A549 (cell line): ENCODE measurements around the gene RYR1. TPM values are rescaled to one million over a fixed set of nuclear protein-coding genes. Genes with fewer than 3 reads are reported as not detected.
A peak's percentile ranks its signal among the peaks of the same experiment; 100 is the strongest.

Source experiments
- ATAC-seq, 2 experiments: fragments of 200-7000 bp in 1 of 2; fragments of >200 bp in 1 of 2; cut with Nextera tagmentation in 1 of 2; cut with Tn5 transposase in 1 of 2; 3 replicates each; pipeline versions ENCODE4 v1.8.0 to v1.9.1; 2018 to 2020; ENCODE audit warnings: mild to moderate bottlenecking in 1 of 2, moderate library complexity in 1 of 2
- CTCF ChIA-PET: fragments of 300-600 bp; sonication (Branson Sonifier 250); formaldehyde crosslinking; extraction: SDS; loops from one replicate; lab custom pipeline; 2021; ENCODE audit warnings: antibody characterized with exemption, inconsistent platforms; lab: Yijun Ruan, JAX
- POLR2A ChIA-PET: fragments of 350-600 bp; formaldehyde crosslinking; extraction: SDS; loops from one replicate; lab custom pipeline; 2021; ENCODE audit warnings: antibody characterized with exemption, inconsistent platforms; lab: Yijun Ruan, JAX
- DNase-seq, 2 experiments: peaks; one replicate each; pipeline versions ENCODE4 v3.0.0 to v3.0.0-alpha.2; 2011 to 2016; ENCODE audit warnings: low read depth in 1 of 2, low spot score in 1 of 2
- FAIRE-seq: peaks from 2 replicates; lab custom pipeline; 2011; peaks lifted over from hg19 to GRCh38; lab: Jason Lieb, UNC
- H3K27ac ChIP-seq, 2 experiments: fragments of >200 bp; sonication (Bioruptor Twin); formaldehyde crosslinking; 3 replicates each; pipeline ENCODE4 v1.5.1; 2016 to 2017
- H3K4me1 ChIP-seq: fragments of >200 bp; sonication (Bioruptor Twin); formaldehyde crosslinking; 3 replicates; pipeline ENCODE4 v1.6.1; 2016
- H3K4me2 ChIP-seq: fragments of >200 bp; sonication (Bioruptor Twin); formaldehyde crosslinking; 3 replicates; pipeline ENCODE4 v1.6.1; 2016
- H3K4me3 ChIP-seq: fragments of >200 bp; sonication (Bioruptor Twin); formaldehyde crosslinking; 3 replicates; pipeline ENCODE4 v1.5.1; 2016
- H3K9me3 ChIP-seq: fragments of >200 bp; sonication (Bioruptor Twin); formaldehyde crosslinking; 3 replicates; pipeline ENCODE4 v1.6.1; 2016
- BHLHE40 ChIP-seq: IDR thresholded peaks from 2 replicates; pipeline ENCODE4 v1.6.1; 2012; ENCODE audit warnings: low read depth, low read length, inconsistent platforms
- CBX2 ChIP-seq: fragments of 200-600 bp; sonication (generic); IDR thresholded peaks from 2 replicates; pipeline ENCODE4 v1.6.1; 2016; ENCODE audit warnings: low read depth, mild to moderate bottlenecking, borderline replicate concordance
- CBX8 ChIP-seq: fragments of 200-600 bp; sonication (generic); IDR thresholded peaks from 2 replicates; pipeline ENCODE4 v1.6.1; 2016
- CHD2 ChIP-seq: fragments of 150-350 bp; IDR thresholded peaks from 2 replicates; pipeline ENCODE4 v1.6.1; 2014; ENCODE audit warnings: low read length; ENCODE audit not compliant: partially characterized antibody
- CHD4 ChIP-seq: fragments of 200-600 bp; sonication (generic); IDR thresholded peaks from 2 replicates; pipeline ENCODE4 v1.6.1; 2016; ENCODE audit warnings: antibody characterized with exemption, mild to moderate bottlenecking, borderline replicate concordance
- EHF ChIP-seq: fragments of 250-450 bp; sonication (Bioruptor Pico); IDR thresholded peaks from 2 replicates; pipeline ENCODE4 v1.5.0; 2020; ENCODE audit warnings: mild to moderate bottlenecking
- ELK1 ChIP-seq: fragments of 150-350 bp; IDR thresholded peaks from 2 replicates; pipeline ENCODE4 v1.6.1; 2014; ENCODE audit warnings: low read depth, mild to moderate bottlenecking, low read length
- FOSL2 ChIP-seq, 2 experiments: fragments of 450-650 bp in 1 of 2; fragments of >200 bp in 1 of 2; sonication (Bioruptor Twin) in 1 of 2; formaldehyde crosslinking; IDR thresholded peaks; 2 replicates each; pipeline versions ENCODE4 v1.5.0 to v1.6.1; 2016 to 2020; ENCODE audit warnings: mild to moderate bottlenecking in 1 of 2, moderate library complexity in 1 of 2
- GATA3 ChIP-seq: IDR thresholded peaks from 2 replicates; pipeline ENCODE4 v1.6.1; 2012; ENCODE audit warnings: borderline replicate concordance
- HOXB13 ChIP-seq: fragments of 250-450 bp; sonication (Bioruptor Pico); IDR thresholded peaks from 2 replicates; pipeline ENCODE4 v1.5.0; 2020; ENCODE audit warnings: low read depth, mild to moderate bottlenecking, moderate library complexity
- JUN ChIP-seq, 2 experiments: fragments of >200 bp; sonication (Bioruptor Twin); formaldehyde crosslinking; IDR thresholded peaks; 2 replicates in 1 of 2; 3 replicates in 1 of 2; pipeline ENCODE4 v1.6.1; 2016 to 2017
- KDM5A ChIP-seq: fragments of 200-600 bp; sonication (generic); IDR thresholded peaks from 2 replicates; pipeline ENCODE4 v1.6.1; 2016; ENCODE audit warnings: antibody characterized with exemption, mild to moderate bottlenecking
- MAX ChIP-seq: IDR thresholded peaks from 2 replicates; pipeline ENCODE4 v1.6.1; 2012
- MYC ChIP-seq: IDR thresholded peaks from 2 replicates; pipeline ENCODE4 v1.6.1; 2012; ENCODE audit warnings: mild to moderate bottlenecking, inconsistent platforms, low read length, improper control_type of control experiment, borderline replicate concordance
- NPAS2 ChIP-seq: fragments of 250-450 bp; sonication (Bioruptor Pico); IDR thresholded peaks from 2 replicates; pipeline ENCODE4 v1.8.0; 2022; ENCODE audit warnings: mild to moderate bottlenecking, moderate library complexity, borderline replicate concordance
- POLR2A ChIP-seq: IDR thresholded peaks from 2 replicates; pipeline ENCODE4 v1.6.1; 2012; ENCODE audit warnings: mild to moderate bottlenecking, low read length
- POLR2AphosphoS2 ChIP-seq: conservative IDR thresholded peaks from 2 replicates; pipeline ENCODE4 v1.6.1; 2012; ENCODE audit warnings: low read length, improper control_type of control experiment, inconsistent platforms
- RAD21 ChIP-seq, 2 experiments: fragments of >200 bp in 1 of 2; sonication (Bioruptor Twin) in 1 of 2; formaldehyde crosslinking in 1 of 2; IDR thresholded peaks in 1 of 2; conservative IDR thresholded peaks in 1 of 2; 2 replicates in 1 of 2; 3 replicates in 1 of 2; pipeline ENCODE4 v1.6.1; 2012 to 2018; ENCODE audit warnings: inconsistent platforms in 1 of 2
- RNF2 ChIP-seq: fragments of 200-600 bp; sonication (generic); IDR thresholded peaks from 2 replicates; pipeline ENCODE4 v1.6.1; 2016; ENCODE audit warnings: low read depth, mild to moderate bottlenecking, antibody characterized with exemption, moderate library complexity, borderline replicate concordance
- ZNF302 ChIP-seq: fragments of 250-450 bp; sonication (Bioruptor Pico); IDR thresholded peaks from 2 replicates; pipeline ENCODE4 v1.9.0; 2021; ENCODE audit warnings: inconsistent platforms, mild to moderate bottlenecking, moderate library complexity
- WGBS: methylation state at CpG from one replicate; pipeline ENCODE4 v1.1.6; 2017; ENCODE audit errors: missing lambda C conversion rate; 5-methylcytosine and 5-hydroxymethylcytosine counted together
- polyA plus RNA-seq, 4 experiments: library from polyadenylated mRNA; depleted of rRNA in 3 of 4; stranded (reverse); fragments of >200 nt; fragmentation: RNase III in 1 of 4; extraction: RNeasy Plus Mini Kit Qiagen cat#74134 plus additional on column Dnase treatment in 1 of 4; gene quantifications; 2 replicates in 3 of 4; 3 replicates in 1 of 4; pipeline ENCODE4 v1.2.3, GENCODE V29; 2011 to 2017
- TF ChIP-seq, protein P1 (sequence below): fragments of 200-600 bp; sonication (generic); IDR thresholded peaks from 2 replicates; pipeline ENCODE4 v1.6.1; 2016; ENCODE audit warnings: antibody characterized with exemption, mild to moderate bottlenecking, moderate library complexity

RYR1 gene
- polyA plus RNA-seq, 2 of the 4 experiments (the other 2 are of a cell fraction): 1.4 to 3.1 TPM

DNA sequence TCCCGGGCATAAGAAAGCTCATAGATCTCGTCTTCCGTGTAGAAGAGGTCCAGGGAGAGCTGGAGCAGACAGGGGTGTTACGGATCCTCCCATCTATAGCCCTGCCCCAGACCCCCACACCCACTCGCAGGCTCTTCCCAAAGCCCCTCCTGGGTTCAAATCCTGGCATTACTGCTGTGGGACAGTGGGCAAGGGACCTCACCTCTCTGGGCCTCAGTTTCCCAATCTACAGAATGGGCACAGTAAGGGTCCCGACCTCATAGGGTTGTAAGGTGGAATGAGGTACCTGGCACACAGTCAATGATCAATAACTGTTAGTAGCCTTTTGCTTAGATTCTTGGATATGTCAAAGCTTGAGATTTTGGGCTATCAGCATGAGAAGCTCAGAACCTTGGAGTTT, 20.1 kb upstream of the RYR1 start (continued):
- no peak for TF ChIP-seq MYC
- TF ChIP-seq GATA3: no peak

- H3K4me2 ChIP-seq: peak overlapping the region; percentile 89
- ATAC-seq: no peak
- POLR2A ChIA-PET: no interaction called here
- 82% methylated on average over 8 of the region's 8 CpGs for WGBS
- peaks cover 9% of the 10 kb centered on the region; the same call in 2 of the 3 replicates for H3K4me1 ChIP-seq
- H3K9me3 ChIP-seq: no peaks in the 10 kb centered on the region
- no peak for FAIRE-seq
- CTCF ChIA-PET: interaction anchor here (0.7 to 8.0 kb wide), 5 partner anchors 9 to 559 kb away, joined by 3 to 153 read pairs (median 4); partner anchors contain the start of gene FAM98C
- TF ChIP-seq CBX8: no peak
- TF ChIP-seq CHD4: no peak
- no peak for TF ChIP-seq ELK1
- TF ChIP-seq FOSL2 (IDR thresholded peaks at IDR 0.05): no peak
- TF ChIP-seq FOSL2 (CRISPR knock-in tag; IDR thresholded peaks at IDR 0.05): no peak
- TF ChIP-seq POLR2A: no peak
- no peak for TF ChIP-seq HOXB13 (CRISPR knock-in tag)
- no peak for TF ChIP-seq CHD2
- TF ChIP-seq KDM5A: no peak
- no peak for TF ChIP-seq GATA3
- TF ChIP-seq RAD21 (conservative IDR thresholded peaks at IDR 0.05 in 1 of 2, IDR thresholded peaks at IDR 0.05 in 1 of 2): no peak
- TF ChIP-seq RNF2: no peak
- no peak for TF ChIP-seq BHLHE40
- TF ChIP-seq POLR2AphosphoS2: no peak
- no peak overlapping the region; the same call in 2 of the 3 replicates for H3K4me3 ChIP-seq
- DNase-seq: no peak
- peak overlapping the region in 1 of 2 experiments; percentile 77; a peak in 2 of 6 replicates for H3K27ac ChIP-seq
These were observed 16.3 kb upstream of the RYR1 start for GRCh38 chr19:38417146-38417543.

DNA sequence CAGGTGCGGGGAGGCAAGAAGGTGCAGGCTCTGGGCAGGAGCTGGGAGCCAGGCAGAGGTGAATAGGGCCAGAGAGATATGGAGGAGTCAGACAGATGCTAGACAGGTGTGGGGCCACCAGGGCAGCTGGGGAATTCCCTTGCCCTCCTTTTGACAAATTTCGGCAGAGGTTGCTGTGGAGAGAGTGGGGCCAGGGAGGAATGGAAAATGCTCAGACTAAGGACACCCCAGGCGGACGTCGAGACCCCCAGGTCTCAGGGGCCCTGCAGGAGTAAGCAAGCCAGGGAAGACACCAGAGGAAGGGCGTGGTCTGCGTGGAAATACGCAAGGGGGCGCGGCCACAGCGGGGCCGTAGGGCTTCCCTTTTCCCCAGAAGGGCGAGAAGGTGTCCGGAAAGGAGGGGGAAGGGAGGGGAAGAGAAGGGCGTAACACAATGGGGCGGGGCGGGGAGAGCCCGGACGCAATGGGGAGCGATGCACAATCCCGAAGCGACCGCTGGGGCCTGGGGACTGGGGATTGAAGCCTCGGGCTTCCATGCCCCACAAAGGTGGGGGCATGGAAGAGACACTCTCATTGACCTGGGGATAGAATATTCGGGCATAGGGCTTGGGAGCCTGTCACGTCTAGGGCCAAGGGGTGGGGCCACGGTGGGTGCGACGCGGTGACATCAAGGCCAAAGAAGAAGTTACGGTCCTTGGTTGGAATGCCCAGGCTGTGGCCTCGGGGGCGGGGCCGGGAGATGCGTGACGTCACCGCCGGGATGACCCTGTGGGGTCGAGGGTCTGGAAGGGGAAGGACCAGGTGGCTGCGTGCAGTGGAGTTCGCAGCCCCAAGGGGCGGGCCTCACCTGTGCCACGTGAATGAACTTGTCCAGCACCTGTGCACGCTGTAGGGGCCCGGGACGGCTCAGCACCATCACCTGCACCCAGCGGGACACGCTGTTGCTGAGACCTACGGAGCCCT, 15.7 kb upstream of the RYR1 start:
- Histone ChIP-seq H3K4me3 (peak overlapping the region; percentile 44), H3K9me3 (no peaks in the 10 kb centered on the region), H3K4me2 (peak overlapping the region; percentile 89), H3K4me1 (peaks cover 9% of the 10 kb centered on the region; the same call in 2 of the 3 replicates), H3K27ac (peak overlapping the region; percentile 20 to 77; a peak in 5 of 6 replicates)
- FAIRE-seq: peak; percentile 67
- ChIA-PET CTCF (interaction anchor here (1.1 to 11.1 kb wide), 5 partner anchors 10 to 558 kb away, joined by 3 to 153 read pairs (median 6); partner anchors contain the start of gene FAM98C), POLR2A (no interaction called here)
- 15% methylated on average over 48 of the region's 49 CpGs for WGBS
- peak; percentile 74 to 92 for DNase-seq
- peak; percentile 77 to 86 for ATAC-seq
- no peak for TF ChIP-seq FOSL2 (IDR thresholded peaks at IDR 0.05)
- 0 out of 2 replicates have a peak, but pooled peaks have one; percentile 4 for TF ChIP-seq FOSL2 (CRISPR knock-in tag; IDR thresholded peaks at IDR 0.05)
- TF ChIP-seq JUN (IDR thresholded peaks at IDR 0.05): peak in 1 of 2 experiments; percentile 29; a peak in 1 of 5 replicates
- TF ChIP-seq ZNF302 (CRISPR knock-in tag): no peak
- TF ChIP-seq, protein P1, sequence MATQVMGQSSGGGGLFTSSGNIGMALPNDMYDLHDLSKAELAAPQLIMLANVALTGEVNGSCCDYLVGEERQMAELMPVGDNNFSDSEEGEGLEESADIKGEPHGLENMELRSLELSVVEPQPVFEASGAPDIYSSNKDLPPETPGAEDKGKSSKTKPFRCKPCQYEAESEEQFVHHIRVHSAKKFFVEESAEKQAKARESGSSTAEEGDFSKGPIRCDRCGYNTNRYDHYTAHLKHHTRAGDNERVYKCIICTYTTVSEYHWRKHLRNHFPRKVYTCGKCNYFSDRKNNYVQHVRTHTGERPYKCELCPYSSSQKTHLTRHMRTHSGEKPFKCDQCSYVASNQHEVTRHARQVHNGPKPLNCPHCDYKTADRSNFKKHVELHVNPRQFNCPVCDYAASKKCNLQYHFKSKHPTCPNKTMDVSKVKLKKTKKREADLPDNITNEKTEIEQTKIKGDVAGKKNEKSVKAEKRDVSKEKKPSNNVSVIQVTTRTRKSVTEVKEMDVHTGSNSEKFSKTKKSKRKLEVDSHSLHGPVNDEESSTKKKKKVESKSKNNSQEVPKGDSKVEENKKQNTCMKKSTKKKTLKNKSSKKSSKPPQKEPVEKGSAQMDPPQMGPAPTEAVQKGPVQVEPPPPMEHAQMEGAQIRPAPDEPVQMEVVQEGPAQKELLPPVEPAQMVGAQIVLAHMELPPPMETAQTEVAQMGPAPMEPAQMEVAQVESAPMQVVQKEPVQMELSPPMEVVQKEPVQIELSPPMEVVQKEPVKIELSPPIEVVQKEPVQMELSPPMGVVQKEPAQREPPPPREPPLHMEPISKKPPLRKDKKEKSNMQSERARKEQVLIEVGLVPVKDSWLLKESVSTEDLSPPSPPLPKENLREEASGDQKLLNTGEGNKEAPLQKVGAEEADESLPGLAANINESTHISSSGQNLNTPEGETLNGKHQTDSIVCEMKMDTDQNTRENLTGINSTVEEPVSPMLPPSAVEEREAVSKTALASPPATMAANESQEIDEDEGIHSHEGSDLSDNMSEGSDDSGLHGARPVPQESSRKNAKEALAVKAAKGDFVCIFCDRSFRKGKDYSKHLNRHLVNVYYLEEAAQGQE: no peak
- TF ChIP-seq CBX2: no peak
- TF ChIP-seq EHF (CRISPR knock-in tag): no peak
- TF ChIP-seq MAX: 0 out of 2 replicates have a peak, but pooled peaks have one; percentile 12
- TF ChIP-seq NPAS2: 0 out of 2 replicates have a peak, but pooled peaks have one; percentile 11
- TF ChIP-seq, all 56 proteins: peak for 4
